HG03378 (cell line): ENCODE data around the gene KIAA0753.
"Not testable (repeated sequence)": the region's sequence is repeated elsewhere in the genome, so short reads cannot be mapped to it uniquely, and the experiment has no call there.

ENCODE experiments used
- ATAC-seq: cut with Tn5 transposase; IDR thresholded peaks from one replicate; pipeline ENCODE4 v1.9.1; 2021; ENCODE audit warnings: mild to moderate bottlenecking, moderate library complexity; ENCODE audit not compliant: unreplicated experiment

The KIAA0753 gene

DNA sequence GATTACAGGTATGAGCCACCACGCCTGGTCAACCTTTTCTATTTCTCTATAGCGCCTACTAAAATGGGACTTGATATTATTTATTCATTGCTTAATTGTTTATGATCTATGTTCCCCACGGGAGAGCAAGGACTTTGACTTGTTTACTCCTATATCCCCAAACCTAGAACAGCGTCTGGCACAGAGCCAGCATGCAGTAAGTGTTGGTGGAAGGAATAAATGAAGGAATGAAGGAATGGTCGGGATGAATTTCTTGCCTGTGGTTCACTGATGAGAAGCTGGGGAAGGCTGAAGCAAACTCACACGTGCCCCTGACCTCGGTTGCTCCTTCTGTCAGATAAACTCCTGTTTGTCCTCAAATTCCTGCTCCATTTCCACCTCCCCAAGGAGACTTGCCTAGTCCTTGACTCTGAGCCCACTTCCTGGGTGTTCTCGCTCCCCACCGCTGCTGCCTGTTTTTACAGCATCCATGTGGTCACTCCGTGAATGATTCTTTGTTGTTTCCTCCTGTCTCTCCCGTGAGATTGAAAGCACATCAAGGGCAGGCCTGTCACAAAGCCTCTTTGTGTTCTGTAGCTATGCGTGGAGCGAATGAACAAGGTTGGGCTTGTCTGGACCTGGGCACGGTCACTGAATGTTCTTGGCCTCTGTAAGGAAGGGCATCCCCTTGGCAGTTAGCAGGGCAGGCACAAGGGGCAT is 28.4 kb upstream of the KIAA0753 start:
- no peak for ATAC-seq

DNA sequence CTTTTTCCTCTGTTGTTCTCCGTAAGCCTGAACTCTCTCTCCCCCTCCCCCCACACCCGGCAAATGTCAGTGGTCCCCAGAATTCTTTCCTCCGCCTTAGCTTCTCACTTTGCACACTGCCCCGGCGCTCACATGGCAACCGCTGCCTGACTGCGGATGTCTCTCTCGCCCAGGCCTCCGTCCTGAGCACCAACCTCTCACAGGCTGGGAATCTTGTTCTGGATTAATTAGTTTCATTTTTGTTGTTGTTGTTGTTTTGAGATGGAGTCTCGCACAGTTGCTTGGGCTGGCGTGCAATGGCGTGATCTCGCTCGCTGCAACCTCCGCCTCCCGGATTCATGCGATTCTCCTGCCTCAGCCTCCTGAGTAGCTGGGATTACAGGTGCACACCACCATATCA is 27.7 kb upstream of the KIAA0753 start:
- ATAC-seq, result no peak

DNA sequence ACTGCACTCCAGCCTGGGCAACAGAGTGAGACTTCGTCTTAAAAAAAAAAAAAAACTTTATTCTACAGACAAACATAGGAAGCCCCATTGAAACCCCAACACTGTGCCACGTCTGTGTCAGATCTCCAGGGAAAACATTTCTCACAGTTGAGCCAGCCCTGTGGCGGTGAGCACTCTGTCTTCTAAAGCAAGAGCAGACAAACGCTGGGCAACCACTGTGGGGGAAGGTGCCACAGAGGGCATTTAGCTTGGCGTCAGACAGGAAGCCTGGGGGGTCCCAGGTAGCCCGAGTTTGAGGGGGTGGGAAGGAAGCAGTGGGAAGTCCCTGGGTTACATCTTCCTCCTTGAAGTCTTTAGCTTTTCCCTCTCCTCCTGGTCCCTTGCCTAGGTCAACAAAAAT is 27.0 kb upstream of the KIAA0753 start:
- no peak for ATAC-seq

DNA sequence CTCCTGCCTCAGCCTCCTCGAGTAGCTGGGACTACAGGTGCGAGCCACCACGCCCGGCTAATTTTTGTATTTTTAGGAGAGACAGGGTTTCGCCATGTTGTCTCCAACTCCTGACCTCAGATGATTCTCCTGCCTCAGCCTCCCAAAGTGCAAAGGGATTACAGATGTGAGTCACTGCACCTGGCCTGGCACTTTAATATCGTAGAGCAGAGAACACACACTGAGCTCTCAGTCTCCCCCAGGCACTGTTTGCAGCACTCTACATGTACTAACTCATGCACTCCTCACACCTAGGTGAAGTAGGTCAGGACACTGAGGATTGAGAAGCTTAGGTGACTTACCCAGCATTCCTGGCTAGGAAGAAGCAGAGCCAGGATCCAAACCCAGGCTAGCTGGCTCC is 26.0 kb upstream of the KIAA0753 start:
- no peak for ATAC-seq

DNA sequence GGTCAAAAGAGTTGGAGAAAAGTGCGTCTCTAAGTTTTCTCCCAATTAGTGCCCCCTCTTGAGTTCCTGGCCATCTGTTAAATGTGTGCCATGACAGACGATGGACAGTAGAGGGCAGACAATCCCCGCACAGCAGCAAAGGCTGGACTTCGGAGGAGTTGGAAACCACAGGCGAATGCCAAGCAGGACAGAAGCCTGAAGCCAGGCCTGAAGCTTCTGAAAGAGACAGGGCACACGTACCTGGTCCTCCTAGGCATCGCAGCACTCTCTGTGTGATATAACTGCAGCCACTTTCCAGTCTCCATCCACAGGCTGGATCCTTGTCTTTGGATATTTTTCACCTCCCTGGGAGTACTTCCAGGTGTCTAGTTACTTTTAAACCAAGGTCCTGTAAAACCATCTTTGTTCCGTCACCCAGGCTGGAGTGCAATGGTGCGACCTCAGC is 25.6 kb upstream of the KIAA0753 start:
- ATAC-seq, result no peak

DNA sequence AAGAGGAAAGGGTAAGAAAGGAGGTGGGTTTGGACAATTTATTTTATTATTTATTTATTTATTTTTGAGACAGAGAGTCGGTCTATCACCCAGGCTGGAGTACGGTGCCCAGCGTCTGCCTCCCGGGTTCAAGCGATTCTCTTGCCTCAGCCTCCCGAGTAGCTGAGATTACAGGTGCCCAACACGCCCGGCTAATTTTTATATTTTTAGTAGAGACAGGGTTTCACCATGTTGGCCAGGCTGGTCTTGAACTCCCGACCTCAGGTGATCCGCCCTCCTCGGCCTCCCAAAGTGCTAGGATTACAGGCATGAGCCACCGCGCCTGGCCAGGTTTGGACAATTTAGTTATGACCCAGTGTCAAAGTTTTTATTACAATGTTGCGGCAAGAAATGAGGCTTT is 22.7 kb upstream of the KIAA0753 start:
- not testable (repeated sequence) for ATAC-seq

DNA sequence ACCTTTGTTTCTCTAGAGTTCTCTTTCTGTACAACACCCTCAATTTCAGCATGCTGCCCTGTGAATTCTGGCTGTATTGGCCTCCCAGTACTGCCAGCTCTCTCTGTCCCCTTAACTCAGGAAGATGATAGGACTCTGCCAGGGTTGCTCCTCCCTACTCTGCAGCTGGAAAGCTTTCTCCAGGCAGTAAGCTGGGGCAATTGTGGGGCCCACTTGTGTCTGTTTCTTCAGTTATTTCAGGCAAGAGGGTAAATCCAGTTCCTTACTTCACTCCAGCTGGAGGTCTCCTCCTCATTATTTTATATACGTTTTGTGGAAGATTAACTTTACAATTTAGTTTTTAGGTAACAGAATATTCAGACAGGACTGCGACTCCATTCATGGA is 20.9 kb upstream of the KIAA0753 start:
- no peak for ATAC-seq

DNA sequence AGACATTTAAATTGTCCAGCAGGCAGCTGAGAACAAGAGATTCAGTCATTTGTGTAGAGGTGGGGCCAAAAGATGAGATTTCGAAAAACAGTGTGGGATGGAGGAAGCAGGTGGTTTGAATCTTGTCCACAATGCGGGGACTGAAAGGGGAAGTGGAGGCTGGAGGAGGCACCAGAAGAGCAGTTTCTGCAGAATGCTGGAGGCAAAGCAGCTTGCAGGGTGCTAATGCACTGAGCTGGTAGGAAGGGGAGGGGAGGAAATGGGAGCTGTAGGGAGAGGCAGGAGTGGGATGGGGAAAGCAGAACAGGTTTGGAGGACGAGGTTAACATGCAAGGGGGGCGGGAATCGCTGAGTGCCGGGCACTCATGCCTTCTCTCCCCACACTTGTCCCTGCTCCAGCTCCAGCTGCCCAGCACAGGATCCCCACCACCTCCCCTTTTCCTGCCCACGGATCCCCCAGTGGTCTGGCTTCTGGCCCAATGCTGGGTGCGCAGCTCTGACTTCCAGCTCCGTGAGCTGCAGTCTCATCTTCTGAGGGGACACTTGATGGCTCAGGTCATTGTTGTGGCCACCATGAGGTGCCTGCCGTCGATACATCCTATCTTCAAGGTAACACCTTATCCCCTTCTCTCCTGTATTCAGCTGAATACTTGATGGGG is 20.4 kb upstream of the KIAA0753 start:
- ATAC-seq, result peak; percentile 65

DNA sequence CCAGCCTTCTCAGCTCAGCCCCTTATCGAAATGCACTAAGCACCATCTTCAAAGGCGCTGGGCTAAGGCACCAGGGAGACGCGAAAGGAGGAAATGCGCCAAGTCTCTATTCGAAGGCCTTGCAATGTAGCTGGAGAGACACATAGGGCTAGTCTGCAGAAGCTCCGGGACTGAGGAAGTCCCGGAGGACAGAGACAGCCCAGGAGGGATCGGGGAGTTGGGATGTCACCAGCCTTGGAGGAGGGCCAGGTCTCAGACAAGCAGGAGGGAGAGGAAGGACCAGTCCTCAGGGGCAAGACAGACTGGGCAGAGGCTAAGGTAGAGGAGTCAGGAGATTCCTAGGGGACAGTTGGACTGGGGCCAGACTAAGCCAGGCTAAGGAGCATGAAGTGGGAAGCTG is 19.6 kb upstream of the KIAA0753 start:
- ATAC-seq, result no peak

DNA sequence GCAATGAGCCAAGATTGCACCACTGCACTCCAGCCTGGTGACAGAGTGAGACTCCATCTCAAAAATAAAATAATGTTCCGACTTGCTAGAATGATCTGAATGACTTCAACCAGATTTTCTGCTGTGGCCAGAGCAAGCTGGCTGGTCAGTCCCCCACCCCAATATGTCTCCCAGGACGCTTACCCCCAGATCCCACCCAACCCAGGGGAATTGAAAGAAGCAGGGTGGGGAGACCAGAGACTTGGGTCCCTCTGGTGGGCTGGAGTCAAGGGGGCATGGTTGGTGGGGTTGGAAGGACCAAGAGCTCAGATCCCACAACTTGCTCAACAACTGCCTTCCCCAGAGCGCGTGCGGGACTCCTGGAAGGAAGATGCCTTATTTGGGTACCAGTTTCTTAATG is 17.9 kb upstream of the KIAA0753 start:
- ATAC-seq, result not testable (repeated sequence)

DNA sequence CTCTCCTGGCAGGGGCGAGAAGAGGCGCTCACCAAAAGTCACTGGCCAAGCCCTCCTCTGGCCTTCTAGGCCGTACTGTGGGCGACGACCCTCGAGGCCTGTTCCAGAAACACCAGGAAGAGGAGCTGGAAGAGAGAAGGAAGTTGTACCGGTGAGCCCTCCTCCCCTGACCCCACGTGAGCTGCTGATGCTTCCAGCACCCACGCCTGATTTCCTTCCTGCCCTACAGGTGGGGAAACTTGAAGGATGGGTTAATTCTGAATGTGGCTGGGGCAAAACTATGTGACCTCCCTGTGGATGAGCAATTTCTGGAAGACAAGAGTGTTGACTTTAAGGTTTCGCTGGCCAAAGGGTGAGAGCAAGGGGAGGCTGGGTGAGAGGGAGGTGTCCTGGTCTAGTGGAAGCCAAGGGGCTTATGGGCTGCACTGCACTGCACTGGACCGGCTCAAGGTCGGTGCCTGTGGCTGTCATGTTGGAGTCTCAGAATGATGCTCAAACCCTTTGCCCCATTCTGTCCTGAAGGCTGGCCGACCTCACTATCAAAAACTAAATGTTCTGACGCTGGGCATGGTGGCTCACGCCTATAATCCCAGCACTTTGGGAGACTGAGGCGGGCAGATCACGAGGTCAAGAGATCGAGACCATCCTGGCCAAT is 17.2 kb upstream of the KIAA0753 start:
- ATAC-seq, result no peak

DNA sequence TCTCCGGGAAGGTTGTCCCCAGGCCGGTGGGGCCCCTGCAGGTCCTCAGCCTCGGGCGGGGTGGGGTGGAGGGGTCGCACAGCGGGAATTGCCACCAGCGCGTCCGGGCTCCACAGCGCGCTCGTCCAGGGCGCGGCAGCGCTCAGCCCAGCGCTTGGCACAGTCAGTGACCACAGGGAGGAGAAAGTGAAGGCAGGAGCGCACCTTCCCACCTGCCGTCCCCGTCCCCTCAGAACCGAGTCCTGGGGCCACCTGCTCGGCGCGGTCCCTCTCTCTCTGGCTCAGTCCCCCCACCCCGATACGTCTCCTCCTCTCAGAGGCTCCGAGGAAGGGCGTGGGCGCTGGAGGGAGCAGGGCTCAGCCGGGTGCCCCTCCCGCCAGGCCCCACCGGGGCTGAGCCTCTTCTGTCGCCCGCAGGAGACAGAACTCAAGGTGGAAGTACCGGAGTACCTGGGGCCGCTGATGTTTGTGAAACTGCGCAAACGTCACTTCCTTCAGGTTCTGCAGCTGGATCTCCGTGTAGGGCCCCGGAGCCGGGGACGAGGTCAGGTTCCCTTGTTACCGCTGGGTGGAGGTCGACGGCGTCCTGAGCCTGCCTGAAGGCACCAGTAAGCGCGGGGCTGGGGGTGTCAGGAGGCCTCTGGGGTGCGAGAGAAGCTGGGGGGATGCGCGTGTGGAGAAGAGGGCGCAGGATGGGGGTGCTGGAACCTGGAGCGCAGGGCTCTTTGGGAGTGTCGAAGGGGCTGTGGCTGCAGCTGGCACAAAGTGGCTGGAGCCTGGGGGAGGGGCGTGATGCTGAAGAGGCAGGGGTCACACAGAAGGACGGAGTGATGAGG is 16.5 kb upstream of the KIAA0753 start:
- ATAC-seq, result not testable (repeated sequence)

DNA sequence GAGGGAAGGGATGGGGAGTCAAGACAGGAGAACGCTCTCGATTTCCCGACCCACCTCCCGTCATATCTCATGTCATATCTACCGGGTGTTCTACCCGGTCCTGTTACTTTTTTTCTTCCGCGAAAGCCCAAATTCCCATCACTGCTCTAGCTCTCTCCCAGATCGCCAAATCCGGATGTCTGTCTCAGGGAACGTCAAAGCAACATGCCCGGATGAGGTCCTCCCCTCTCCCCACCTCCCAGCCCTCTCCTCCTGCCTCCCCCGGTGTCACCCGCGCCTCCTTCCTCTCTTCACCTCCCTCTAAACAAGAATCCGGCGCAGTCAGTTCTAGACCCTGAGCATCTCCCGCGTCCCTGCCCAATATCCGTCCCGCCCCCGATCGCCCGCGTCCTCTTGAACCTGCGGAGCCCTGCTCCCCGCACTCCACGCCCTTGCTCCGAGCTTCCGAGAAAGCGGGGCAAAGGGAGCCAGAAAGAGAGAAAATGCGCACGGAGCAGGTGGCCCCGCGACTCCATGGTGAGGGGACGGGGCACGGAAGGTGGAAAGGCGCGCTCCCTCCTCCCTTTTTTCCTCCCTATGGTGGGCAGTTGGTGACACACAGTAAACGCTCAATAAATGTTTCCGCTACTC is 15.3 kb upstream of the KIAA0753 start:
- not testable (repeated sequence) for ATAC-seq

DNA sequence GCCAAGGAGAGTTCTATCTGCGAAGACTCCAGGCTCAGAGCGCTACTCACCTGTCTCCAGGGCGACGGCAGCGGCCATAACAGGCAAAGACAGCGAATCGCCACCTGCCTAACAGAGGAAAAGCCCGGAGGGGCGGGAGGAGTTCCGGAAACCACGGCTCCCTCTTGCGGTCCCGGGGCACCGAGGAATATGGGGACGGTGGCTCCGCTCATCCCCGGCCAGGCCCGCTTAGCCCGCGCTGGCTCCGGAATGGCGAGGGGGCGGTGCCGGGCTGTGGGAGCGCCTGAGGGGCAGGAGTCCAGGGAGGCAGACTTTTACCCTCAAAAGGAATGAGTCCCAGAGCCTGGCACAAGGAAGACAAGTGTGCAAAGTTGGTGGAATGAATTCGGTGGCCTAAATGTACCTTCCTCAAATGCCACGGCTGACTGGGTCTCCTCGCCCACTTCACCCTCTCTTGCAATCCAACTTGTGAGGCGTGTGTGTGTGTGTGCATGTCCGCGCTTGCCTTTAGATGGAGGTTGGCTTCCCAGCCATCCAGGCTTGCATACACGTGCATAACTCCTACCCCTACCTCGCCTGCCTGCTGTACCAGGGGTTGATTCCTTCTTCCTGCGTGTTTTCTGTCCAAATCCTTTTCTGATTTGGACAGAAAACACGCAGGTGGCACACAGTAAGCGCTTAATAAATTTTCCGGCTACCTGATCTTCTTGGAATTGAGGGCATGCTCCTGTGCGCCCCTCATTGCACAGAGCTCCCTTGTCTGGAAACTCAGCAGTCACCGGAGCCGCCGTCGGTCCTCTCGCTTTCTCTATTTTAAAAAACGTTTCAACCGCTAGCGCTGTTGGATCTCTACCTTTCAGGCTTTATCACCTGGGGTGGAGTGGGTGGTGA is 14.6 kb upstream of the KIAA0753 start:
- ATAC-seq, result no peak

DNA sequence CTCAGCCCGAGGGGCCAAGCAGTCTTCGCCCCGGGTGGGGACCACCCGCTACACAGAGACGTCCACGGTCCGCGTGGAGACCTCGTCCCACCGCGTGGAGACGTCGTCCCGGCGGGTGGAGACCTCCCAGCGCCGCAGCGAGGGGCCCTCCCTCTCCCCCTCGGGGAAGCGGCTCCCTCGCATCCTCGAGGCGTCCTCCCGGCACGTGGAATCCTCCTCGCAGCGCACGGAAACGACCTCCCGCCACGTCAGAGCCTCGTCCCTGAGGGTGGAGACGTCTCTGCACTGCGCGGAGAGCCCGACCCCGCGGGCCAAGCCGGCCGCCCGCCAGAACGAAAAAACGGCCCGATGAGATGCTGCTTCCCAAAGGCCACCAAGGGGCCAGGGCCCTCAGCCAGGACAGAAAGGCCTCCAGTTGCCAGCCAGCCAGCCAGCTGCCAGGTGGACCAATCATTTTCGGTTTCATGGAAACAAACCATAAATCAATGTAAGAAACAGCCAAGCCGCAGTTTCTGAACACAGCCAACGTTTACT is 11.5 kb upstream of the KIAA0753 start:
- ATAC-seq, result no peak

DNA sequence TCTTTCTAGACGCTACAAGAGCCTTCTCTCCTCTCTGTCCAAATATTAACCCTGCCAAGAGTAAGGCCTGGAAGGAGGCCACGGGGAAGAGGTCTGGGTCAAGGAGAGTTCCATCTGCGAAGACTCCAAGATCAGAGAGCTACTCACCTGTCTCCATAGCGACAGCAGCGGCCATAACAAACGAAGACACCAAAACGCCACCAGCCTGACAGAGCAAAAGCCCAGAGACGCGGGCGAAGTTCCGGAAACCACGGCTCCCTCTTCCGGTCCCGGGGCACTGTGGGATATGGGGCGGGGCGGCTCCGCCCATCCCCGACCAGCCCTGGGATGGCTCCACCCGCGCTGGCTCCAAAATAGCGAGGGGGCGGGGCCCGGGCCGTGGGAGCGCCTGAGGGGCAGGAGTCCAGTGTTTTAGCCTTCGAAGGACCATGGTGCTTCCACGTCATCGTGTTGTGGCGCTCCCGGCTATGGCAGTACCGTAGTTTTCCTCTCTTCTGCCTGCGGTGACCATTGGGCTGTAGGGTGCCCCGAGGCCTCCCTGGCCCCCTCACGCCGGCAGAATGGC is 10.9 kb upstream of the KIAA0753 start, which contains the start of the genes C17orf100 and MED31:
C17orf100 (plus strand) TSS at position 409 of the 565 bp plus-strand sequence; CDS start at position 561, 152 bp downstream.
MED31 (minus strand) TSS at position 252 of the 565 bp plus-strand sequence; CDS start at position 175, 77 bp downstream.
- peak; percentile 63 for ATAC-seq

DNA sequence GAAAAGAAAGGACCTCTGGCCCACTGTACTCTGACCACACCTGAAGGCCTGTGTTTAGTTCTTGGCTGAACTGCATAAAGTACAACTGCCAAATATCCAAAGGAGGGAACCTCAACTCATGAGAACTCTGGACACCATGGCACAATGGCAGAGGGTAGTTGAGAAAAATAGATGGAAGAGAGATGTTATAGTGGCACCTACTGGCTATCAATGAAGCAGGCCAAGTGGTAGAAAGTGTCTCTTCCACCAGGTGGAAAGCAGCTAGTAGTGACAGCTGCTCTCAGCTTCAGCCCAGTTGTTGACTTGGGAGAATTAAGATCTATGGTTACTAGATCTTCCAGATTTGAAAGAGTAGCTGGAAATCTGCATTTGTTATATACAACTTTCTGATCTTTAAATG is 7.7 kb upstream of the KIAA0753 start:
- no peak for ATAC-seq

DNA sequence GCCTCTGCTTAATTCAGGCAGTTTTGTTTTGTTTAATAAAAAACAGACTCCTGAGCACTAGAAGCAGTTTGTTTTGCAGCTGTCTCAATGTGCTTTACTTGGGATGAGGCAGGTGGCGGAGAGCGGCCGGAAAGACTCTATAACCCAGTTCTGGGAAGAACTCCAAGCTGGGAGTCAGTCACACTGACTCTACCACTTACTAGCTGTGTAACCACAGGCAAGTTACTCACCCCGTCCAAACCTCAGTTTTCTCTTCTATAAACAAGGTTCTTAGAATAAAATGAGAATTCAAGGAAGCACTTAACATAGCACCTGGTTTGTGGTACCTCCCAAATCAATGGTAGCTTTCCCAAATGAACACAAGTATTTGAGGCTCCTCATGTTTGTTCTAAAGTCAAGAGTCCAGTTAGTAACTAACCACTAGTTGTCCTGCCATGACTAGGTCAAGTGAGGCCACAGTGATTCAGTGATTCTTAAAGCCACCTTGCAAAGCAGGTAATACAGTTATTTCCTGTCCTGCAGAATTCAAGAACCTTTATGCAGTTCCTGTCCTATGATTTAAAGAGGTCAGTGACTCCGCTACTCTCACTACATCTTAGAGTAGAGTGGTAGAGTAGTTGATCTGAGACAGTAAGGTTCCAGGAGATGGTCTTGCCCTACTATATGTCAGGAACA is 3.1 kb upstream of the KIAA0753 start:
- no peak for ATAC-seq
